Glutamatergic neuron (in vitro differentiated cells): ENCODE data around the gene TFDP1. TPM values are rescaled to one million over a fixed set of nuclear protein-coding genes. Genes with fewer than 3 reads are reported as not detected.
A peak's percentile ranks its signal among the peaks of the same experiment; 100 is the strongest.

Source experiments
- DNase-seq: peaks from one replicate; pipeline ENCODE4 v3.0.0; 2022
- H3K27ac Mint-ChIP-seq: one replicate; pipeline ENCODE4 v1.8.0; 2020; ENCODE audit warnings: mild to moderate bottlenecking, mixed read lengths, inconsistent platforms; ENCODE audit not compliant: unreplicated experiment
- H3K27me3 Mint-ChIP-seq: one replicate; pipeline ENCODE4 v1.8.0; 2020; ENCODE audit warnings: mild to moderate bottlenecking, moderate library complexity, mixed read lengths, inconsistent platforms; ENCODE audit not compliant: unreplicated experiment
- H3K36me3 Mint-ChIP-seq: one replicate; pipeline ENCODE4 v1.8.0; 2020; ENCODE audit warnings: mild to moderate bottlenecking, mixed read lengths, inconsistent platforms; ENCODE audit not compliant: unreplicated experiment
- H3K4me1 Mint-ChIP-seq: one replicate; pipeline ENCODE4 v1.8.0; 2020; ENCODE audit warnings: mild to moderate bottlenecking, low read depth, mixed read lengths, inconsistent platforms; ENCODE audit not compliant: unreplicated experiment
- H3K4me3 Mint-ChIP-seq: one replicate; pipeline ENCODE4 v1.8.0; 2020; ENCODE audit warnings: mild to moderate bottlenecking, mixed read lengths, inconsistent platforms; ENCODE audit not compliant: unreplicated experiment
- H3K9me3 Mint-ChIP-seq: one replicate; pipeline ENCODE4 v1.8.0; 2020; ENCODE audit warnings: mild to moderate bottlenecking, moderate library complexity, mixed read lengths, inconsistent platforms; ENCODE audit not compliant: unreplicated experiment
- CTCF ChIP-seq: fragments of 200-600 bp; sonication (generic); IDR thresholded peaks from one replicate; pipeline ENCODE4 v1.5.0; 2021; ENCODE audit not compliant: partially characterized antibody, unreplicated experiment
- total RNA-seq: library from RNA; stranded (reverse); fragmentation: NEBNext Ultra II Directional; extraction: Animal tissue kit (Norgen Biotek cat#: 25700); gene quantifications from one replicate; pipeline ENCODE4 v1.2.1, GENCODE V29; 2021; ENCODE audit not compliant: unreplicated experiment

Gene TFDP1
- total RNA-seq, 1 donor from 2014 or later: 62.0 TPM

- H3K4me1 Mint-ChIP-seq: no peaks in the 10 kb centered on the region
- H3K27ac Mint-ChIP-seq: no peak overlapping the region
- peaks cover 2% of the 10 kb centered on the region for H3K27me3 Mint-ChIP-seq
- H3K36me3 Mint-ChIP-seq: peaks cover 11% of the 10 kb centered on the region
- no peak overlapping the region for H3K4me3 Mint-ChIP-seq
- no peak for TF ChIP-seq CTCF
- peak; percentile 9 for DNase-seq
- peaks cover 12% of the 10 kb centered on the region for H3K9me3 Mint-ChIP-seq
Measured at GRCh38 chr13:113651511-113652403, 67.2 kb downstream of the TFDP1 start.

GRCh38 chr13:113652404-113653263, 68.1 kb downstream of the TFDP1 start:
- H3K36me3 Mint-ChIP-seq: peaks cover 11% of the 10 kb centered on the region
- no peaks in the 10 kb centered on the region for H3K4me1 Mint-ChIP-seq
- H3K9me3 Mint-ChIP-seq: peaks cover 12% of the 10 kb centered on the region
- H3K4me3 Mint-ChIP-seq: no peak overlapping the region
- no peak overlapping the region for H3K27ac Mint-ChIP-seq
- DNase-seq: peak; percentile 7
- peaks cover 2% of the 10 kb centered on the region for H3K27me3 Mint-ChIP-seq
- no peak for TF ChIP-seq CTCF

- Mint-ChIP-seq H3K27ac (no peak overlapping the region), H3K36me3 (peaks cover 5% of the 10 kb centered on the region), H3K4me3 (no peak overlapping the region), H3K9me3 (peaks cover 12% of the 10 kb centered on the region), H3K4me1 (no peaks in the 10 kb centered on the region), H3K27me3 (no peaks in the 10 kb centered on the region)
- DNase-seq: peak; percentile 18
- no peak for TF ChIP-seq CTCF
Measured at GRCh38 chr13:113653264-113654174, 69.0 kb downstream of the TFDP1 start.

- Mint-ChIP-seq H3K9me3 (peaks cover 12% of the 10 kb centered on the region), H3K36me3 (no peaks in the 10 kb centered on the region), H3K4me1 (no peaks in the 10 kb centered on the region), H3K27me3 (no peaks in the 10 kb centered on the region), H3K27ac (no peak overlapping the region), H3K4me3 (no peak overlapping the region)
- no peak for TF ChIP-seq CTCF
- no peak for DNase-seq
Measured at GRCh38 chr13:113654175-113654560, 69.6 kb downstream of the TFDP1 start.
